Skeletal muscle tissue (tissue), 4 donors: Measurements from ENCODE around the gene MGST2. TPM values are rescaled to one million over a fixed set of nuclear protein-coding genes. Genes with fewer than 3 reads are reported as not detected.

Experiments
- H3K27ac ChIP-seq: one replicate; pipeline ENCODE4 v1.7.0; 2013; ENCODE audit warnings: mild to moderate bottlenecking, low read depth, low read length, inconsistent platforms
- H3K27me3 ChIP-seq, 3 donors: one replicate each; pipeline ENCODE4 v1.7.0; 2013; ENCODE audit warnings: low read length in 3 of 3; ENCODE audit not compliant: control insufficient read depth in 3 of 3, insufficient read depth in 3 of 3
- H3K36me3 ChIP-seq, 3 donors: one replicate each; pipeline ENCODE4 v1.7.0; 2013; ENCODE audit warnings: low read length in 3 of 3; ENCODE audit not compliant: control insufficient read depth in 3 of 3, insufficient read depth in 3 of 3
- H3K4me1 ChIP-seq, 3 donors: one replicate each; pipeline ENCODE4 v1.7.0; 2013; ENCODE audit warnings: low read length in 3 of 3, mild to moderate bottlenecking in 3 of 3; ENCODE audit not compliant: control insufficient read depth in 3 of 3, insufficient read depth in 3 of 3
- H3K4me3 ChIP-seq, 3 donors: one replicate each; pipeline ENCODE4 v1.7.0; 2013; ENCODE audit warnings: low read length in 3 of 3
- H3K9ac ChIP-seq, 3 donors: one replicate each; pipeline ENCODE4 v1.7.0; 2013; ENCODE audit warnings: low read length in 3 of 3, mild to moderate bottlenecking in 3 of 3, moderate library complexity in 2 of 3, low read depth in 1 of 3
- H3K9me3 ChIP-seq, 3 donors: one replicate each; pipeline ENCODE4 v1.7.0; 2013; ENCODE audit warnings: low read length in 3 of 3; ENCODE audit not compliant: control insufficient read depth in 3 of 3
- total RNA-seq: library from RNA; depleted of rRNA; stranded (reverse); fragments of >200 nt; gene quantifications from one replicate; pipeline ENCODE4 v1.2.3, GENCODE V29; 2014
- donor health status: Osteomylitis.

The MGST2 gene
- total RNA-seq, 1 donor from 2014 or later = 37.6 TPM

- no peak overlapping the region for H3K27ac ChIP-seq
- H3K4me1 ChIP-seq = peaks cover 23 to 38% (median 37%) of the 10 kb centered on the region in 3 donors
Observed at GRCh38 chr4:139669335-139669734, 3.7 kb downstream of the MGST2 start.

GRCh38 chr4:139669890-139670289 is 4.3 kb downstream of the MGST2 start:
- Histone ChIP-seq H3K36me3 (peaks cover 0 to 6% (median 5%) of the 10 kb centered on the region in 3 donors), H3K9me3 (no peaks in the 10 kb centered on the region), H3K4me1 (peaks cover 23 to 38% (median 37%) of the 10 kb centered on the region in 3 donors)

More at GRCh38 chr4:139669335-139669734, 3.7 kb downstream of the MGST2 start:
- no peaks in the 10 kb centered on the region for H3K9me3 ChIP-seq
- H3K9ac ChIP-seq = peak overlapping the region in 1 of 3 donors; percentile 12
- H3K27me3 ChIP-seq = no peaks in the 10 kb centered on the region
- H3K36me3 ChIP-seq = peaks cover 0 to 6% (median 5%) of the 10 kb centered on the region in 3 donors
- no peak overlapping the region for H3K4me3 ChIP-seq

GRCh38 chr4:139670775-139671174 is 5.2 kb downstream of the MGST2 start:
- H3K4me1 ChIP-seq = peaks cover 19 to 34% (median 31%) of the 10 kb centered on the region in 3 donors
- no peak overlapping the region for H3K9ac ChIP-seq
- H3K4me3 ChIP-seq = no peak overlapping the region
- no peaks in the 10 kb centered on the region for H3K9me3 ChIP-seq
- no peaks in the 10 kb centered on the region for H3K27me3 ChIP-seq
- peaks cover 0 to 8% (median 6%) of the 10 kb centered on the region in 3 donors for H3K36me3 ChIP-seq
- no peak overlapping the region for H3K27ac ChIP-seq

More at GRCh38 chr4:139669890-139670289, 4.3 kb downstream of the MGST2 start:
- no peak overlapping the region for H3K9ac ChIP-seq
- H3K4me3 ChIP-seq = no peak overlapping the region
- H3K27me3 ChIP-seq = no peaks in the 10 kb centered on the region
- H3K27ac ChIP-seq = no peak overlapping the region

GRCh38 chr4:139672215-139672614 is 6.6 kb downstream of the MGST2 start:
- no peak overlapping the region for H3K9ac ChIP-seq
- no peak overlapping the region for H3K4me3 ChIP-seq
- H3K36me3 ChIP-seq = peaks cover 0 to 8% (median 6%) of the 10 kb centered on the region in 3 donors
- H3K27ac ChIP-seq = no peak overlapping the region
- peaks cover 18 to 34% (median 26%) of the 10 kb centered on the region in 3 donors for H3K4me1 ChIP-seq
- H3K9me3 ChIP-seq = no peaks in the 10 kb centered on the region
- no peaks in the 10 kb centered on the region for H3K27me3 ChIP-seq

GRCh38 chr4:139672732-139673131 is 7.1 kb downstream of the MGST2 start:
- H3K36me3 ChIP-seq = peaks cover 0 to 8% (median 6%) of the 10 kb centered on the region in 3 donors
- no peak overlapping the region for H3K9ac ChIP-seq
- no peak overlapping the region for H3K4me3 ChIP-seq
- H3K4me1 ChIP-seq = peaks cover 16 to 28% (median 20%) of the 10 kb centered on the region in 3 donors
- no peaks in the 10 kb centered on the region for H3K27me3 ChIP-seq
- H3K27ac ChIP-seq = no peak overlapping the region
- H3K9me3 ChIP-seq = no peaks in the 10 kb centered on the region

- Histone ChIP-seq H3K36me3 (peaks cover 9 to 24% (median 21%) of the 10 kb centered on the region in 3 donors), H3K27ac (peak overlapping the region; percentile 19), H3K27me3 (no peaks in the 10 kb centered on the region), H3K9ac (no peak overlapping the region), H3K4me3 (no peak overlapping the region), H3K4me1 (peaks cover 2 to 12% (median 7%) of the 10 kb centered on the region in 3 donors), H3K9me3 (no peaks in the 10 kb centered on the region)
Observed at GRCh38 chr4:139674875-139675550, 9.4 kb downstream of the MGST2 start.

GRCh38 chr4:139675651-139676050 is 10.0 kb downstream of the MGST2 start:
- no peak overlapping the region for H3K27ac ChIP-seq

GRCh38 chr4:139676365-139676764 is 10.7 kb downstream of the MGST2 start:
- H3K9me3 ChIP-seq = no peaks in the 10 kb centered on the region
- peaks cover 9 to 25% (median 24%) of the 10 kb centered on the region in 3 donors for H3K36me3 ChIP-seq
- H3K27ac ChIP-seq = no peak overlapping the region
- H3K4me1 ChIP-seq = peaks cover 2 to 9% (median 4%) of the 10 kb centered on the region in 3 donors
- H3K27me3 ChIP-seq = no peaks in the 10 kb centered on the region
- H3K9ac ChIP-seq = no peak overlapping the region
- no peak overlapping the region for H3K4me3 ChIP-seq

More at GRCh38 chr4:139675651-139676050, 10.0 kb downstream of the MGST2 start:
- Histone ChIP-seq H3K27me3 (no peaks in the 10 kb centered on the region), H3K4me3 (no peak overlapping the region), H3K9me3 (no peaks in the 10 kb centered on the region), H3K9ac (no peak overlapping the region), H3K36me3 (peaks cover 9 to 25% (median 24%) of the 10 kb centered on the region in 3 donors), H3K4me1 (peaks cover 2 to 12% (median 7%) of the 10 kb centered on the region in 3 donors)

GRCh38 chr4:139676913-139677585 is 11.4 kb downstream of the MGST2 start:
- H3K4me1 ChIP-seq = peaks cover 2 to 9% (median 3%) of the 10 kb centered on the region in 3 donors
- no peaks in the 10 kb centered on the region for H3K27me3 ChIP-seq
- no peak overlapping the region for H3K4me3 ChIP-seq
- no peak overlapping the region for H3K9ac ChIP-seq
- no peak overlapping the region for H3K27ac ChIP-seq
- no peaks in the 10 kb centered on the region for H3K9me3 ChIP-seq
- peaks cover 9 to 24% (median 18%) of the 10 kb centered on the region in 3 donors for H3K36me3 ChIP-seq

GRCh38 chr4:139682309-139682708 is 16.7 kb downstream of the MGST2 start:
- H3K36me3 ChIP-seq = peaks cover 9 to 25% (median 17%) of the 10 kb centered on the region in 3 donors
- no peaks in the 10 kb centered on the region for H3K27me3 ChIP-seq
- H3K4me1 ChIP-seq = peaks cover 2 to 17% (median 10%) of the 10 kb centered on the region in 3 donors
- no peaks in the 10 kb centered on the region for H3K9me3 ChIP-seq
- no peak overlapping the region for H3K27ac ChIP-seq
- H3K9ac ChIP-seq = peak overlapping the region in 1 of 3 donors; percentile 10
- no peak overlapping the region for H3K4me3 ChIP-seq
